Activated naive CD4-positive, alpha-beta T cell treated with anti-CD3 and anti-CD28 coated beads, Interleukin-2, amount 50 U/mL, for 72 hours (primary cell): ENCODE results near the gene NLRC4. TPM values are rescaled to one million over a fixed set of nuclear protein-coding genes. Genes with fewer than 3 reads are reported as not detected.
A peak's percentile ranks its signal among the peaks of the same experiment; 100 is the strongest.

Experiments used
- ATAC-seq, 2 donors: fragments of 150-1000 bp; cut with Tn5 transposase; 2 replicates each; pipeline ENCODE4 v1.10.0; 2021; ENCODE audit warnings: mild to moderate bottlenecking in 2 of 2, moderate library complexity in 2 of 2
- DNase-seq, 2 donors: peaks; one replicate each; pipeline ENCODE4 v3.0.0; 2021 to 2022; ENCODE audit warnings: low spot score in 2 of 2
- H3K27ac Mint-ChIP-seq, 2 donors: one replicate each; pipeline ENCODE4 v1.8.0; 2022; ENCODE audit warnings: mild to moderate bottlenecking in 2 of 2, mixed read lengths in 2 of 2
- H3K36me3 Mint-ChIP-seq, 2 donors: one replicate each; pipeline ENCODE4 v1.8.0; 2022; ENCODE audit warnings: mixed read lengths in 2 of 2
- H3K9me3 Mint-ChIP-seq, 2 donors: one replicate each; pipeline ENCODE4 v1.8.0; 2022; ENCODE audit warnings: mixed read lengths in 2 of 2
- total RNA-seq, 2 donors: library from RNA; stranded (reverse); gene quantifications; one replicate each; pipeline ENCODE4 v1.2.3, GENCODE V29; 2022

The NLRC4 gene
- total RNA-seq, 2 donors from 2014 or later, result 0.08 TPM; not detected in 1

DNA sequence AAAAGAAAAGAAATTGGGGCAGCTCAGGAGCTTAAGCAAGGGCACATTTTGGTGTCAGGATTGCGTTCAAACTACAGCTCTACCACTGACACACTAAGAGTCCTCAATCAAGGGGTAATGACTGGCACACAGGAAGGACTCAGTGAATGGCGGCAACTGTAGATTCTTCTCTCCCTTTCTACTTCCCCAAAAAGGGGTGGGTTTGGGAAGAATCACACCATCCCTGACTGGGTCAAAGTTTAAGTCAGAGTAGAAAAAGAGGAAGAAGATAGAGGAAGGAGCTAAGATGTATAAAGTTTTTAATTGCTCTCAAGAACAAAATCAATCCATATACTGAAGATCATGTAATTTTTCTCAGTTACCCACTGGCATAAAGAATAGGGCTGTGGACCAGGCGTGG is 2.6 kb downstream of the NLRC4 start:
- no peak for ATAC-seq
- no peaks in the 10 kb centered on the region for H3K36me3 Mint-ChIP-seq
- no peaks in the 10 kb centered on the region for H3K9me3 Mint-ChIP-seq
- H3K27ac Mint-ChIP-seq, result no peak overlapping the region
- DNase-seq, result no peak

DNA sequence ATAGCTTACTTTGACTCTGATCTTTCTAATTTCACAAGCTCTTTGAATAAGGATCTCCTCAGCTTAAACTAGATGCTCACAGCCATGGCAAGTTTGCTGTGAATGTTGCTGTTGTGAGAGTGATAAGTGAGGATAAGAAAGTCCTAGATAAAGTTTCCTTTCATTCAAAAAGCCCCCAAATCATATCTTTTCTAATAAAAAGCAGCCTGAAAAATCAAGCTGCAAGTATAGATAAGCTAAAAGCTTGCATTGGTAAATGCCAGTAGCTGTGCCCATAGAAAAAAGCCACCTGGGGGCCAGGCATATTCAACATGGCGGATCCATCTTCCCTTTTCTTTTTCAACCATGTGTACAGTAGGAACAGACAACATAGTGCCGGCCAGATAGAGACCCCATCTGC is 4.3 kb downstream of the NLRC4 start:
- H3K27ac Mint-ChIP-seq, result no peak overlapping the region

GRCh38 chr2:32258242-32258641 is 6.4 kb downstream of the NLRC4 start:
- ATAC-seq (no peak), DNase-seq (no peak)
- Mint-ChIP-seq H3K9me3 (no peaks in the 10 kb centered on the region), H3K36me3 (no peaks in the 10 kb centered on the region), H3K27ac (no peak overlapping the region)

More for the DNA sequence above, 4.3 kb downstream of the NLRC4 start:
- no peak for DNase-seq
- ATAC-seq, result no peak
- Mint-ChIP-seq H3K9me3 (no peaks in the 10 kb centered on the region), H3K36me3 (no peaks in the 10 kb centered on the region)

- DNase-seq, result no peak
- H3K9me3 Mint-ChIP-seq, result no peaks in the 10 kb centered on the region
These were observed 14.4 kb downstream of the NLRC4 start for GRCh38 chr2:32250290-32250689.

DNA sequence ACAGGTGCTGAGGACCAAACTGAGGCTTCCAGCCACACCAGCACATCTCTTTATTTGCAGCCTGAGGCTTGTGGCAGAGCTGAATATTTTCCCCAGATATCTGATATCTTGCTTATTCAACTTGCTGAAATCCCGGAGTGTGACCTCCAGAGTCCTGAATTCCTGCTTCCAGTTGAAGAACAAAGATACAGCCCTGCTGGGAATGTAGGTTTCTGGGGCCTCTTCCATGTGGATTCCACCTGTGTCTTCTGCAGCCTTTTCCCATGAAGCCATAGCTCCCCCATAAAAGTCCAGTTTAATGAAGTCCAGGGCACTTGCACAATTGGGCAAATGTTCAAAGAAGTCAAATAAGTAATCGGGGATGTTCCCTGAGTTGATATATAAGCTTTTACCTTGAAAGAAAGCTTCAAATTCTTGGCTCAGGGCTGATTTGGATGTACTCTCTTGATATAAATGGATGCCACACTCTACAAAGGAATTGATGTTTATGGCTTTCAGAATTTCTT is 14.9 kb downstream of the NLRC4 start:
- Mint-ChIP-seq H3K27ac (no peak overlapping the region), H3K36me3 (no peaks in the 10 kb centered on the region), H3K9me3 (no peaks in the 10 kb centered on the region)
- ATAC-seq (no peak), DNase-seq (no peak)

More at GRCh38 chr2:32250290-32250689, 14.4 kb downstream of the NLRC4 start:
- no peaks in the 10 kb centered on the region for H3K36me3 Mint-ChIP-seq
- ATAC-seq, result no peak
- no peak overlapping the region for H3K27ac Mint-ChIP-seq

DNA sequence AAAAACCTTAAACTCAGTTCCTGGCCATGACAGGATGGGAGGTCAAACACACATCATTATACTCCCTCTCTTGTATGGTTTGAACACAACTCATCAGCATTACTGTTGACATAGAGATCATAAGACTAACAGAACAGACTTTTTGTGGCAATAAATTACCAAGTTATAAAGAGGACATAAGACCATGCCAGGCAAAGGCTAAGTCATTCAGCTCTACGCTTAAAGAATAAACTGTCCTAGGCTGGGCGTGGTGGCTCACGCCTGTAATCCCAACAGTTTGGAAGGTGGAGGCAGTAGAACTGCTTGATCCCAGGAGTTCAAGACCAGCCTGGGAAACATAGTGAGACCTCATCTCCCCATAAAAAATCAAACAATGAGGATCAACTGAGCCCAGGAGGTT is 16.4 kb downstream of the NLRC4 start:
- ATAC-seq (no peak), DNase-seq (no peak)
- H3K27ac Mint-ChIP-seq, result no peak overlapping the region
- no peaks in the 10 kb centered on the region for H3K9me3 Mint-ChIP-seq
- H3K36me3 Mint-ChIP-seq, result no peaks in the 10 kb centered on the region

DNA sequence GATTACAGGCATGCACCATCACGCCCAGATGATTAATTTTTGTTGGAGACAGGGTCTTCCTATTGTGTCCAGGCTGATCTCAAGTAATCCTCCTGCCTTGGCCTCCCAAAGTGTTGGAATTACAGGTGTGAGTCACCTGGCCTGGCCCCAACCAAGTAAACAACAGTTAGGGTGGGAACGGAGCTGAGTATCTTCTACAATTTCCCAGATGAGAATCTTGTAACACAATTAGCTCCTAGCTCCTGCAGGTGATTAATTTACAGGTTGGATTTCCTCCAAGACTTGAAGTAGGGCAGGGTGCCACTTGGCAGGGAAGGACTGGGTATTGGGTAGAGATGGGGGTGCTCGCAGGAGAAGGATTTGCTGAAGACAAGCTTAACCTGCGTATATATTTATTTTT is 17.8 kb downstream of the NLRC4 start:
- no peaks in the 10 kb centered on the region for H3K36me3 Mint-ChIP-seq
- DNase-seq (no peak), ATAC-seq (no peak)
- no peak overlapping the region for H3K27ac Mint-ChIP-seq
- H3K9me3 Mint-ChIP-seq, result no peaks in the 10 kb centered on the region

GRCh38 chr2:32242331-32242730 is 22.4 kb downstream of the NLRC4 start:
- no peak for DNase-seq
- Mint-ChIP-seq H3K36me3 (peaks cover 6 to 8% of the 10 kb centered on the region in 2 donors), H3K27ac (no peak overlapping the region)

DNA sequence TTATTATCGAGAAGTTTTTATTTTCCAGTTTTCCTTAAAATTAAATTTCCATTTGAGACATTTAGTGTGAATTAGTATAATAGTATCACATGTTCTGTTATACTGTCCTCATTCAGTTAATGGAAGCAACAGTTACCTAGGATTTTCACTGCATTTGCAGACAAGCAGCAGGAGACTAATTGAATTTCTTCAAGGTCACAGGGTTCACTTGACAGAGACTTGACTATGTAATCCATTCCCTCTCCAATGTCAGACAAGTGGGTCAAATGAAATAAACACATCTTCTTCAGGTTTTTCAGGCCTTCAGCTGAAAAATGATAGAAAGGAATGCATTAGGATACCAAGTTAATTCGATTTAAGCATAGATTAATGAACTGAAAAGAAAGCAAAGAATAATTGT is 26.7 kb downstream of the NLRC4 start:
- ATAC-seq (no peak), DNase-seq (no peak)
- H3K9me3 Mint-ChIP-seq, result no peaks in the 10 kb centered on the region
- no peak overlapping the region for H3K27ac Mint-ChIP-seq
- peaks cover 6 to 8% of the 10 kb centered on the region in 2 donors for H3K36me3 Mint-ChIP-seq

More at GRCh38 chr2:32242331-32242730, 22.4 kb downstream of the NLRC4 start:
- ATAC-seq, result no peak
- no peaks in the 10 kb centered on the region for H3K9me3 Mint-ChIP-seq

- peaks cover 6 to 8% of the 10 kb centered on the region in 2 donors for H3K36me3 Mint-ChIP-seq
- ATAC-seq, result no peak
- DNase-seq, result no peak
- H3K27ac Mint-ChIP-seq, result no peak overlapping the region
- no peaks in the 10 kb centered on the region for H3K9me3 Mint-ChIP-seq
These were observed 27.2 kb downstream of the NLRC4 start for GRCh38 chr2:32237488-32237887.

DNA sequence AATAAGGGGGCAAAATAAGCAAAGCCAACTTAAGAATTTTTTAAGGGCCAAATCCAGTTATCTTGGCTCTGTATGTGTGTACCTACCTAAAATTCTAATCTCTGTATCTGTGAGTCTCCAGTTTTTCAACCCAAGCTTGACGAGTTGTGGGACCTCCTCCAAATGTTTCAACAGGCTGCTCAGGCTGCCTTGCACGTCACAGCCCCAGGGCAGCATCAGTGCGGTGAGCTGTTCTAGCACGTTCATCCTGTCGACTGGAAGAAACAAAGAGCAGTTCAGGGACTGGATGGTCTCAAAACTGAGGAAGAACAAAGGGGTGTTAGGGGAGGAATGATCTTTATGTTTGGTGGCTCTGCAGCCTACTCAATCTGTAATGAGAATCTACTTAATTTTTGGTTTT is 29.4 kb downstream of the NLRC4 start:
- ATAC-seq, result no peak
- H3K9me3 Mint-ChIP-seq, result no peaks in the 10 kb centered on the region
- DNase-seq, result no peak
- H3K36me3 Mint-ChIP-seq, result peaks cover 6 to 8% of the 10 kb centered on the region in 2 donors
- no peak overlapping the region for H3K27ac Mint-ChIP-seq

GRCh38 chr2:32231959-32232358 is 32.7 kb downstream of the NLRC4 start:
- Mint-ChIP-seq H3K36me3 (no peaks in the 10 kb centered on the region), H3K27ac (no peak overlapping the region), H3K9me3 (no peaks in the 10 kb centered on the region)
- no peak for ATAC-seq
- no peak for DNase-seq

- Mint-ChIP-seq H3K27ac (no peak overlapping the region), H3K9me3 (no peaks in the 10 kb centered on the region), H3K36me3 (no peaks in the 10 kb centered on the region)
- DNase-seq (no peak), ATAC-seq (no peak)
These were observed 35.1 kb downstream of the NLRC4 start for GRCh38 chr2:32229635-32230034.

DNA sequence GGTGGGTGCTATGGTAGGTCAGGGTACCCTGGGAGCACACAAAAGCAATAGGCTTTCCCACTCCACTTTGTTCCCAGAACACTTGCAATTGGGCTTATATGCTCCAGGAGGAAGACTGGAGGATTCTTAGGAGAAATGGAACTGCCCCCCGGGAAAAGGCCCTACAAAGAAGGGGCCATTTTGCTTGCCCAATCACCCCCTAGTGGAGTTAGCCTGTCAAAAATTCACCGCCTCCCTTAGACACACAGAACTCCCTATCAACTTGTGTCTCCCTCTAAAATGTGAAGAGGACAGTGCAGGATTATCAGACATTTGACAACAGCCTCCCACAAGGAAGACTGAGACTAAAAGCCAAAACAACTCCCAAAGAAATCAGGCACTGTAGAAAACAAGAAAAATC is 36.5 kb downstream of the NLRC4 start:
- H3K9me3 Mint-ChIP-seq, result no peaks in the 10 kb centered on the region
- H3K27ac Mint-ChIP-seq, result no peak overlapping the region
- H3K36me3 Mint-ChIP-seq, result no peaks in the 10 kb centered on the region
- no peak for DNase-seq
- no peak for ATAC-seq

GRCh38 chr2:32227492-32227891 is 37.2 kb downstream of the NLRC4 start:
- H3K36me3 Mint-ChIP-seq, result no peaks in the 10 kb centered on the region
- ATAC-seq (no peak), DNase-seq (no peak)
- H3K9me3 Mint-ChIP-seq, result no peaks in the 10 kb centered on the region
- no peak overlapping the region for H3K27ac Mint-ChIP-seq

DNA sequence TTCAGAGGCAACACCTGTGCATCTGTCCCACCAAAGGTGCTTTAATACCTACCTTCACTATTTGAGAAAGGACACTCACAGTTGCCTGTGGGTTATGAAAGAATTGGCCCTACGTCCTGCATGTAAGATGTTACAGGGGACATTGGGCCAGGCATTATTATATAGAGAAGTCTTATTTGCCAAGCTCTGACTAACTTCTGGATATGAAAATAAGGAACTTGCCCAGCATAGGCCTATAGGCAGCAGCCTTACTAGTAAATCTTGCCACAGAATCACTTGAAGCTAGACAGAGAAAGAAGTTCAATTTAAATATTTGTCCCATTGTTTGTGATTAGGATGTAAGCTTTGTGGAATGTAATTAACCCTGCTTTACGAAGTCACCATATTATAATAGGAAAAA is 41.7 kb downstream of the NLRC4 start:
- Mint-ChIP-seq H3K36me3 (peaks cover 7% of the 10 kb centered on the region in 2 donors), H3K9me3 (no peaks in the 10 kb centered on the region), H3K27ac (no peak overlapping the region)
- no peak for DNase-seq
- no peak for ATAC-seq

- Mint-ChIP-seq H3K36me3 (peaks cover 7% of the 10 kb centered on the region in 2 donors), H3K27ac (no peak overlapping the region), H3K9me3 (no peaks in the 10 kb centered on the region)
- DNase-seq (no peak), ATAC-seq (no peak)
These were observed 44.2 kb downstream of the NLRC4 start for GRCh38 chr2:32220445-32220844.

DNA sequence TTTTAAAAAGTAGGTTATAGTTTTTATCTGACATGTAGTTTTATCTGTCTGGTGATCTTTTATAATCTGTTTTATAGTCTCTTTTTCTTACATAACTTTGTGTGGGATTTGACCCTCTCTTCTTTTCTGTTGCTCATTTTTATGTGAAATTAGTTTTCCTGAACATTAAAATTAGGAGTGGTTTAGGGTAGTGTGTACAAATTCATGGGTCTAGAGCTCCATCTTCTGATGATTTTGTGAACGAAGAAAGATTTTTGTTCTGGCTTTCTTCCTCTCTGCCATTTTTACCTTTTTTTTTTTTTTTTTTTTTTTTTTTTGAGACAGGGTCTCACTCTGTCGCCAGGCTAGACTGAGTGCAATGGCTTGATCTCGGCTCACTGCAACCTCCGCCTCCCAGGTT is 52.4 kb downstream of the NLRC4 start:
- H3K36me3 Mint-ChIP-seq, result peaks cover 0 to 6% of the 10 kb centered on the region in 2 donors

More for the DNA sequence above, 52.4 kb downstream of the NLRC4 start:
- peak overlapping the region in 1 of 2 donors; percentile 54 for H3K27ac Mint-ChIP-seq
- no peaks in the 10 kb centered on the region for H3K9me3 Mint-ChIP-seq
- DNase-seq, result no peak
- ATAC-seq, result no peak
